HFF-Myc (cell line): ENCODE data around the gene VPS33A.
A peak's percentile ranks its signal among the peaks of the same experiment; 100 is the strongest.

ENCODE experiments used
- DNase-seq: peaks from one replicate; pipeline ENCODE4 v3.0.0-alpha.2; 2011; ENCODE audit warnings: low read depth; ENCODE audit errors: extremely low read depth
- H3K4me3 ChIP-seq: replicated peaks from 2 replicates; pipeline ENCODE4 v1.5.1; 2011; ENCODE audit warnings: low read depth, mild to moderate bottlenecking, control low read depth, low read length
- TF ChIP-seq, protein P1 (sequence below): IDR thresholded peaks from 2 replicates; pipeline ENCODE4 v1.5.1; 2012; ENCODE audit warnings: mild to moderate bottlenecking, low read depth, low read length, control low read depth; ENCODE audit errors: missing control alignments

VPS33A gene

DNA sequence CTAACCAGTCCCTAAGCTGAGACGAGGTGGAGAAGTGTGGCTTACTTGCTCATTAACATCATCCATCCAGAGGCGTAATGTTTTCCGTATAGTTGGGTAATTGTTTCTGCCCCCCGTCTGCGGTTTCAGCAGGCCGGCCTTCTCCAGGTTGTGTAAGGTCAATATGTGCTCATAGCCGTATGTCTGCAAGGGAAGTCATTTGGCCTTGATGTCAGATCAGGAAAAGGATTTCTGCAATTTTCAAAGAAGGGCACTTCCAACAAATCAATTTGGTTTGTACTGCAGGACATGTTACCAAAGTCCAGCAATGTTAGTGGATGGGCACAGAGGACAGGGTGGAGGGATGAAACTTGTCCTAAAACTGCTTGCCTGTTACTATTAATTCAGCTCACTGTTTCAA, 30.6 kb downstream of the VPS33A start:
- no peak overlapping the region for H3K4me3 ChIP-seq
- no peak for DNase-seq
- TF ChIP-seq, protein P1, sequence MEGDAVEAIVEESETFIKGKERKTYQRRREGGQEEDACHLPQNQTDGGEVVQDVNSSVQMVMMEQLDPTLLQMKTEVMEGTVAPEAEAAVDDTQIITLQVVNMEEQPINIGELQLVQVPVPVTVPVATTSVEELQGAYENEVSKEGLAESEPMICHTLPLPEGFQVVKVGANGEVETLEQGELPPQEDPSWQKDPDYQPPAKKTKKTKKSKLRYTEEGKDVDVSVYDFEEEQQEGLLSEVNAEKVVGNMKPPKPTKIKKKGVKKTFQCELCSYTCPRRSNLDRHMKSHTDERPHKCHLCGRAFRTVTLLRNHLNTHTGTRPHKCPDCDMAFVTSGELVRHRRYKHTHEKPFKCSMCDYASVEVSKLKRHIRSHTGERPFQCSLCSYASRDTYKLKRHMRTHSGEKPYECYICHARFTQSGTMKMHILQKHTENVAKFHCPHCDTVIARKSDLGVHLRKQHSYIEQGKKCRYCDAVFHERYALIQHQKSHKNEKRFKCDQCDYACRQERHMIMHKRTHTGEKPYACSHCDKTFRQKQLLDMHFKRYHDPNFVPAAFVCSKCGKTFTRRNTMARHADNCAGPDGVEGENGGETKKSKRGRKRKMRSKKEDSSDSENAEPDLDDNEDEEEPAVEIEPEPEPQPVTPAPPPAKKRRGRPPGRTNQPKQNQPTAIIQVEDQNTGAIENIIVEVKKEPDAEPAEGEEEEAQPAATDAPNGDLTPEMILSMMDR, result no peak

DNA sequence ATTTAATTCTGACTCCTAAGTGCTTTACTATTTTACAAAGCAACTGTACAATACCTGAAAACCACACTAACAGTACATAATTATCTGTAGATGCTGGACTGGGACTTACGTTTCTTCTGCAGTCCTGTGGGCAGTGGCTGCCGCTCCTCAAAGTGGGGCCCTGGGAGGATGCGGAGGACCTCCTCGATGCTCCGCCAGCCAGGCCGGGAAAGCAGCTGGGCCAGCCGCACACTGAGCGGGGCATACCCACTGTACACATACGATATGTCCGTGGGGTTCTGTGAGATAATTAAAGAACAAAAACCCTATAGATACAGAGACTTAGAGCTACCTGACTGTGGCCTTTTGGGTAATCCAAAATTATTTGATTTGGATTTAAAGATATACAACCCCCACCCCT, 33.6 kb downstream of the VPS33A start:
- TF ChIP-seq, protein P1, result no peak
- no peak for DNase-seq
- no peak overlapping the region for H3K4me3 ChIP-seq

DNA sequence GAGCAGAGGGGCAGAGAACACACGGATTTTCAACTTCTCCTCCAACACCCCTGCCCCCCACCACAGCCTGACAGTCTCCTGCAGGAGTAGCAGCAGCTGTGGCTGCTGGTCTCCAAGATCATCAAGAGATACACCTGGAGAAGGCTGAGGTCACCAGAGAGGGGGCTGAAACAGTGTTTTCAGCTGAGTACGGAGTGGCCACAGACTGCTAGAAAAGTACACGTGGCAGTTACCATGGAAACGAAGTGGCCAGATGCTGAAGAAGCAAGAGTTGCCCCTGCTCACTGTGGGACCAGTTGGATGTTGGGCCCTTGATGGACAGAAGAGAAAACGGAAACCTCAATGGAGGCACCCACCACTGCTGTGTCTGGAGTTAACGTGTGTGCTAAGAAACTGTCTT, 35.5 kb downstream of the VPS33A start:
- TF ChIP-seq, protein P1, result no peak
- H3K4me3 ChIP-seq, result no peak overlapping the region
- DNase-seq, result no peak

DNA sequence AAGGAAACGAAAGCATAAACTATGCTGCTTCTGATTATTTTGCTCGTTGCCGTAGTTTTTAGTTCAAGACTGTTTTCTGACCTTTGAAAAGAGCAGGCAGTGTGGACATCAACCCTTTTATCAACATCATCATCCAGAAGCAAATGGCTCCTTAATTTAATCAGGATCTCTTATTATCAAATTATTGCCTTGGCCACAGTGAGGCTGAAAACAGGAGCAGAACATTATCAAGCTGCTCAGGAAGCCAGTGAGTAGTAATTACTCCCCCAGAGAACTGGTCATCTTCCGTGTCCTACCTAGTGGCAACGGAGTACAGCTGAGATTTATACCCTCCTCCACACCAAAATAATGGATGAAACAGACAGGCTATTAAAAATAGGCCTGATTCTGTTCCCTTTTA, 38.2 kb downstream of the VPS33A start:
- H3K4me3 ChIP-seq, result no peak overlapping the region
- TF ChIP-seq, protein P1, result no peak

DNA sequence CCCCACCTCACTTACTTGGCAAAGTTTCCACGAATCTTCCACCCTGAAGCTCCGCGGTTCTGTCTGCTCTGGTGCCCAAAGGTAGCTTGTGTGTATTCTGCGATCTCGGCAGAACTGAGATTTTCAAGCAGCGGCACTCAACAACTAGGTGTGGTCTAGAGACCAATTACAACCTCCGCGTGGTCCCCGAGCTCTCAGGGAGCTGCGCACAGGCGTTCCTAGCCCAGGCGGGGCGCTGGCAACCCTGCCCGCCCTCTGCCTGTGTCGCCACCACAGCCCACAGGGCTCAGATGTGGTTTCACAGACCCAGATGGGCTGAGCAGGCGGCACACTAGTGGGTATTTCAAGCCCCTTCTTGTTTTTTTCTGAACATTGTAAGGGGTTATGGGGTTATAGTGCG, 39.0 kb downstream of the VPS33A start:
- H3K4me3 ChIP-seq, result no peak overlapping the region
- no peak for DNase-seq
- TF ChIP-seq, protein P1, result no peak

More for the DNA sequence above, 38.2 kb downstream of the VPS33A start:
- DNase-seq, result no peak

DNA sequence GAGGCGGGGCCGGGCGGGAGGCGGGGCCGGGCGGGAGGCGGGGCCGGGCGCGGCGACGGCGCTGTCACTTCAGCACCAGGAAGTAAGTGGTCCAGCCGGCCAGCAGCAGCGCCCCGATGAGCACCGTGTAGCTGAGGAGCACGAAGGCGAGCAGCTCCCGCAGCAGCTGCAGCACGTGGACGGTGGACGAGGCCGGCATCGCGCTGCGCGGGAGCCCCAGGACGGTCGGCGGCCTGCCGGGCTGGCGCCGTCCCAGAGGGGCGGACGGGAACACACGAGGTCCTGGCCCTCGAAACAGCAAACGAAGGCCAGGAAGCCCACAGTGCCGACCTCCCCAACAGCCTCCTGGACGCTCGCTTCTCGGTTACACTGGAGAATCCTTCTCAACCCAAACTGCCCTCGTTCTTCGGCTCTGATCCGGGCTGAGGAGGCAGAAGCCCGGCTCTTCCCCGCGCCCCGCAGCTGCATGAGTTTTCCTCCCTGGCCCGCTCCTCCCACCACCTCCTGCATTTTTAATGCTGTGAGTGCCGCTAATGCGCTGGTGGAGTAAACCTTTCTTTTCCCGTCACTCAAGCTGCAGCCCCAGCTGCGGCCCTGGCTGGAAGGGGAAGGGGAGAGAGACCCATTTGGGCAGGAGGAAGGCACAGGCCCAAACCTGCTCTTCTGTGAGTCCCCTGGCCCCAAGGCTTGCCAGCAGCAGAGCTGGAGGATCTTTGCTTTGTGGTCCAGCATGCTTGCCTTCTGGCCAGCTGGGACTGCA, 39.7 kb downstream of the VPS33A start:
- no peak for DNase-seq
- TF ChIP-seq, protein P1, result no peak
- peak overlapping the region; percentile 38 for H3K4me3 ChIP-seq
